K562 (cell line): ENCODE results near the gene MEX3C. TPM values are rescaled to one million over a fixed set of nuclear protein-coding genes. Genes with fewer than 3 reads are reported as not detected.

Source experiments
- CEBPG ChIP-seq, 3 experiments: fragments of 200-800 bp in 1 of 3; sonication (Bioruptor generic) in 1 of 3; sonication (generic) in 1 of 3; formaldehyde crosslinking in 1 of 3; IDR thresholded peaks in 2 of 3; conservative IDR thresholded peaks in 1 of 3; 2 replicates each; pipeline versions ENCODE4 v1.6.1 to v1.8.0; 2016 to 2022; ENCODE audit warnings: missing compliant biosample characterization in 2 of 3, missing genetic modification characterization in 2 of 3, mild to moderate bottlenecking in 1 of 3, missing genetic modification reagents in 1 of 3
- HDAC3 ChIP-seq: fragments of 450-650 bp; IDR thresholded peaks from 2 replicates; pipeline ENCODE4 v1.6.1; 2018; ENCODE audit warnings: borderline replicate concordance, mild to moderate bottlenecking, moderate library complexity; ENCODE audit not compliant: partially characterized antibody
- HLTF ChIP-seq: fragments of 450-650 bp; IDR thresholded peaks from 2 replicates; pipeline ENCODE4 v1.6.1; 2016
- HMGN3 ChIP-seq: IDR thresholded peaks from 2 replicates; pipeline ENCODE4 v1.6.1; 2011; ENCODE audit warnings: borderline replicate concordance, low read depth, mild to moderate bottlenecking, mixed read lengths, low read length; ENCODE audit not compliant: insufficient read length; ENCODE audit errors: extremely low read depth
- JUN ChIP-seq, 2 experiments: sonication (generic) in 1 of 2; formaldehyde crosslinking in 1 of 2; IDR thresholded peaks; 2 replicates each; pipeline versions ENCODE4 v1.6.1 to v1.8.0; 2012 to 2022; ENCODE audit warnings: borderline replicate concordance in 2 of 2, mild to moderate bottlenecking in 2 of 2, improper control_type of control experiment in 1 of 2, low read depth in 1 of 2, low read length in 1 of 2, missing genetic modification reagents in 1 of 2
- JUNB ChIP-seq: fragments of 450-650 bp; formaldehyde crosslinking; conservative IDR thresholded peaks from 2 replicates; pipeline ENCODE4 v1.4.0; 2020; ENCODE audit warnings: mild to moderate bottlenecking
- NFIC ChIP-seq: fragments of 450-650 bp; IDR thresholded peaks from 2 replicates; pipeline ENCODE4 v1.6.1; 2017; ENCODE audit warnings: mild to moderate bottlenecking, inconsistent platforms
- PCBP2 ChIP-seq: fragments of 200-400 bp; formaldehyde crosslinking; IDR thresholded peaks from 2 replicates; pipeline ENCODE4 v1.6.1; 2018; ENCODE audit warnings: low read length, low read depth, mild to moderate bottlenecking, moderate library complexity; ENCODE audit not compliant: poor library complexity, severe bottlenecking
- POLR2H ChIP-seq: IDR thresholded peaks from 2 replicates; pipeline ENCODE4 v1.6.1; 2016; ENCODE audit warnings: missing genetic modification characterization, low read depth, mild to moderate bottlenecking, control low read depth, missing compliant biosample characterization, moderate library complexity
- RUNX1 ChIP-seq: sonication (generic); IDR thresholded peaks from 2 replicates; pipeline ENCODE4 v1.6.1; 2016; ENCODE audit warnings: antibody characterized with exemption, low read depth
- TBP ChIP-seq: optimal IDR thresholded peaks from 2 replicates; pipeline ENCODE3; 2011; ENCODE audit warnings: low read depth, low read length, improper control_type of control experiment
- U2AF1 ChIP-seq: fragments of 200-400 bp; formaldehyde crosslinking; optimal IDR thresholded peaks from 2 replicates; pipeline ENCODE3; 2017; ENCODE audit warnings: mild to moderate bottlenecking, low read depth, low read length, moderate library complexity
- ZZZ3 ChIP-seq: fragments of 450-650 bp; IDR thresholded peaks from 2 replicates; pipeline ENCODE4 v1.6.1; 2016; ENCODE audit warnings: antibody characterized with exemption, mild to moderate bottlenecking, moderate library complexity
- polyA plus RNA-seq, 8 experiments: library from polyadenylated mRNA; depleted of rRNA in 4 of 8; stranded (reverse) in 5 of 8; unstranded in 3 of 8; fragments of >200 nt; fragmentation: Nextera tagmentation in 2 of 8; fragmentation: Illumina TruSeq in 1 of 8; extraction: Ambion mirVana in 2 of 8; extraction: Trizol in 1 of 8; gene quantifications; 2 replicates each; pipeline versions ENCODE4 v1.2.1 to v1.2.3, GENCODE V29; 2011 to 2014; ENCODE audit warnings: inconsistent platforms in 1 of 8, missing spikeins in 1 of 8
- total RNA-seq, 7 experiments: library from RNA; depleted of rRNA in 6 of 7; stranded (reverse); fragments of >200 nt in 6 of 7; fragmentation: Illumina TruSeq in 2 of 7; extraction: Trizol in 2 of 7; gene quantifications; 2 replicates each; pipeline versions ENCODE4 v1.2.1 to v1.2.3, GENCODE V29; 2011 to 2021; ENCODE audit warnings: low replicate concordance in 1 of 7
- TF ChIP-seq, protein P1 (sequence below): fragments of 450-650 bp; formaldehyde crosslinking; IDR thresholded peaks from 2 replicates; pipeline ENCODE4 v1.4.0; 2020; ENCODE audit warnings: mild to moderate bottlenecking, moderate library complexity
- TF ChIP-seq, protein P2 (sequence below): IDR thresholded peaks from 2 replicates; pipeline ENCODE4 v1.6.1; 2011; ENCODE audit warnings: borderline replicate concordance, low read depth, mild to moderate bottlenecking, moderate library complexity, low read length; ENCODE audit not compliant: insufficient read depth, poor library complexity, severe bottlenecking
- TF ChIP-seq, protein P3 (sequence below), 2 experiments: fragments of 450-650 bp; conservative IDR thresholded peaks; 2 replicates each; pipeline ENCODE4 v1.6.1; 2017; ENCODE audit warnings: mild to moderate bottlenecking in 2 of 2, moderate library complexity in 2 of 2

Gene MEX3C
- total and polyA plus RNA-seq, 9 of the 15 experiments (the other 6 are each of a cell fraction or from before 2014, with no cell fraction given), result 2.4 to 14.2 (median 10.6) TPM

DNA sequence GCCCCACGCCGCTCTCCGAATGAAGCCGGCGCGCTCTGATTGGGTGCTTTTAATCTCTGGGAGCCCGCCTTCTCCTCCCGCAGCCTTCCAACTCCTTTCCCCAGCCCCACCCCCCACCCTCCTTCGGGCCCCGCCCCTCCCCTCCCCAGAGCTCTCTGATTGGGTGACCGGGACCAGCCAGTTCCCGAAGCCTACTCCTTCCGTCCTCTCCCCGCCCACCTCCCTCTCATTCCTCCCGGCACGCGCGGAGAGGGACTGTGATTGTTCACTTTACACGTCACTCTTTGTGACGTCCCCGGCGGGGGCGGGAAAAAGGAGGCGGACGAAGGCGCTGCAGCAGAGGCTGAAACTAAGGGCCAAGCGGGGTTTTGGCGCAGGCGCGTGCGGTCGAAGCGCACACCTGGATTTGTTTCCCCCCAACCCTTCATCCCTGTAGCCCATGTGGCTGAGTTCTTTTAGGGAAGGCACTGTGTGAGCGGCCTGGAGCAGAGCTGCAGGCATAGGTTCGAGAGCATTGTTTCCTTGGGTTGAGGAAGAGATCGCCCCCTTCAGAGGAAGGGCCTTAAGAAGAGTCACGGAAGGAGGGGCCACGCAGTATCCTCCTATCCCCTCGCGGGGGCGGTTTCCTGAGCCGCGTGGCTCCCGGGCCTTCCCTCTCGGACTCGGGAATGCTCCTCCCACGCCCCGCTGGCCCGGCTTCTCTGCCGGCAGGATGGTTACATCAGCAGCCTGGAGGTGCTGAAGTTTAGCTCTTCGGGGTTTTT lies at the start of gene MEX3C (continued):
- TF ChIP-seq, protein P1, sequence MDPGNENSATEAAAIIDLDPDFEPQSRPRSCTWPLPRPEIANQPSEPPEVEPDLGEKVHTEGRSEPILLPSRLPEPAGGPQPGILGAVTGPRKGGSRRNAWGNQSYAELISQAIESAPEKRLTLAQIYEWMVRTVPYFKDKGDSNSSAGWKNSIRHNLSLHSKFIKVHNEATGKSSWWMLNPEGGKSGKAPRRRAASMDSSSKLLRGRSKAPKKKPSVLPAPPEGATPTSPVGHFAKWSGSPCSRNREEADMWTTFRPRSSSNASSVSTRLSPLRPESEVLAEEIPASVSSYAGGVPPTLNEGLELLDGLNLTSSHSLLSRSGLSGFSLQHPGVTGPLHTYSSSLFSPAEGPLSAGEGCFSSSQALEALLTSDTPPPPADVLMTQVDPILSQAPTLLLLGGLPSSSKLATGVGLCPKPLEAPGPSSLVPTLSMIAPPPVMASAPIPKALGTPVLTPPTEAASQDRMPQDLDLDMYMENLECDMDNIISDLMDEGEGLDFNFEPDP (CRISPR knock-in tag), result no peak
- no peak for TF ChIP-seq HMGN3
- no peak for TF ChIP-seq JUN (IDR thresholded peaks at IDR 0.05; ENCODE audit: borderline replicate concordance, low read depth, low read length)
- no peak for TF ChIP-seq JUN (CRISPR knock-in tag; IDR thresholded peaks at IDR 0.05; ENCODE audit: borderline replicate concordance)
- TF ChIP-seq, protein P2, sequence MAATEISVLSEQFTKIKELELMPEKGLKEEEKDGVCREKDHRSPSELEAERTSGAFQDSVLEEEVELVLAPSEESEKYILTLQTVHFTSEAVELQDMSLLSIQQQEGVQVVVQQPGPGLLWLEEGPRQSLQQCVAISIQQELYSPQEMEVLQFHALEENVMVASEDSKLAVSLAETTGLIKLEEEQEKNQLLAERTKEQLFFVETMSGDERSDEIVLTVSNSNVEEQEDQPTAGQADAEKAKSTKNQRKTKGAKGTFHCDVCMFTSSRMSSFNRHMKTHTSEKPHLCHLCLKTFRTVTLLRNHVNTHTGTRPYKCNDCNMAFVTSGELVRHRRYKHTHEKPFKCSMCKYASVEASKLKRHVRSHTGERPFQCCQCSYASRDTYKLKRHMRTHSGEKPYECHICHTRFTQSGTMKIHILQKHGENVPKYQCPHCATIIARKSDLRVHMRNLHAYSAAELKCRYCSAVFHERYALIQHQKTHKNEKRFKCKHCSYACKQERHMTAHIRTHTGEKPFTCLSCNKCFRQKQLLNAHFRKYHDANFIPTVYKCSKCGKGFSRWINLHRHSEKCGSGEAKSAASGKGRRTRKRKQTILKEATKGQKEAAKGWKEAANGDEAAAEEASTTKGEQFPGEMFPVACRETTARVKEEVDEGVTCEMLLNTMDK, result no peak
- TF ChIP-seq U2AF1, result no peak
- TF ChIP-seq PCBP2, result no peak
- TF ChIP-seq, protein P3, sequence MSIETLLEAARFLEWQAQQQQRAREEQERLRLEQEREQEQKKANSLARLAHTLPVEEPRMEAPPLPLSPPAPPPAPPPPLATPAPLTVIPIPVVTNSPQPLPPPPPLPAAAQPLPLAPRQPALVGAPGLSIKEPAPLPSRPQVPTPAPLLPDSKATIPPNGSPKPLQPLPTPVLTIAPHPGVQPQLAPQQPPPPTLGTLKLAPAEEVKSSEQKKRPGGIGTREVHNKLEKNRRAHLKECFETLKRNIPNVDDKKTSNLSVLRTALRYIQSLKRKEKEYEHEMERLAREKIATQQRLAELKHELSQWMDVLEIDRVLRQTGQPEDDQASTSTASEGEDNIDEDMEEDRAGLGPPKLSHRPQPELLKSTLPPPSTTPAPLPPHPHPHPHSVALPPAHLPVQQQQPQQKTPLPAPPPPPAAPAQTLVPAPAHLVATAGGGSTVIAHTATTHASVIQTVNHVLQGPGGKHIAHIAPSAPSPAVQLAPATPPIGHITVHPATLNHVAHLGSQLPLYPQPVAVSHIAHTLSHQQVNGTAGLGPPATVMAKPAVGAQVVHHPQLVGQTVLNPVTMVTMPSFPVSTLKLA (conservative IDR thresholded peaks at IDR 0.05), result peak; percentile 72 to 83
- TF ChIP-seq RUNX1, result no peak
- no peak for TF ChIP-seq NFIC
- TF ChIP-seq ZZZ3, result no peak
- peak; percentile 66 for TF ChIP-seq CEBPG (CRISPR knock-in tag; IDR thresholded peaks at IDR 0.05)
- TF ChIP-seq CEBPG (tag; conservative IDR thresholded peaks at IDR 0.05 in 1 of 2, IDR thresholded peaks at IDR 0.05 in 1 of 2), result peak in 1 of 2 experiments; percentile 33; a peak in 1 of 4 replicates
- TF ChIP-seq JUNB (CRISPR knock-in tag), result no peak
- peak; percentile 73 for TF ChIP-seq TBP
- no peak for TF ChIP-seq HDAC3
- no peak for TF ChIP-seq HLTF
- peak; percentile 72; the same call in 1 of the 2 replicates for TF ChIP-seq POLR2H (tag)
